ENCODE data around the gene LRFN5. TPM values are rescaled to one million over a fixed set of nuclear protein-coding genes. Genes with fewer than 3 reads are reported as not detected.

Gene LRFN5
- total RNA-seq, 1 experiment from 2014 or later = 1.3 TPM

DNA sequence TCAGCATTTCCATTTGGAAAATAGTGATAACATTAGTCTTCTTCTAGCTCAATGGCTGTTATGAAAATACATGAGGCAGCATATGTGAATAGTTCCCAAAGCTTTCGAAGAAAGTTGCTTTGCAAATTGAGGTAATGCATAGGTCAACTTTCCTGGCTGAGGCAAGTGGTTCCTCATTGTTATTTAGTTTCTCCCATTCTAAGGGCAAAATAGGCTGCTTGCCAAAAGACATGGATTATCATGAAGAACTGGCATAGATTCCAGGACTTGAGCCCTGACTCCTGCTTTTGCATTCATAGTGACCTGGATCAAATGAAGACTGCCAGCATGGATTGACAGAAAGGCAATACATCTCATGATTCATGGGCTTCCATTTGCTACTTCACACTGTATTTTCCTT lies 35.7 kb downstream of the LRFN5 start:
- H3K18ac ChIP-seq (ENCODE audit: insufficient read length, low read depth, low read length) = no peak overlapping the region
- H3K4me1 ChIP-seq (ENCODE audit: insufficient read depth, low read length) = peaks cover 4% of the 10 kb centered on the region
- WGBS (ENCODE audit: extremely low coverage, insufficient read length, low lambda C conversion rate) = no CpG with 5 or more reads among the region's 1 CpG
- no peak overlapping the region for H3K56ac ChIP-seq (ENCODE audit: insufficient read length, low read depth, low read length)
- H4K91ac ChIP-seq (ENCODE audit: insufficient read length, low read depth, low read length) = no peak overlapping the region
- no peak overlapping the region for H3K23ac ChIP-seq (ENCODE audit: insufficient read length, low read depth, low read length)
- no peak overlapping the region for H3K4me3 Mint-ChIP-seq
- H2BK20ac ChIP-seq (ENCODE audit: low read depth, low read length, poor library complexity, severe bottlenecking) = no peak overlapping the region
- no peaks in the 10 kb centered on the region for H3K9me3 ChIP-seq (ENCODE audit: control insufficient read depth, low read depth, low read length)
- no peak overlapping the region for H3K4me2 ChIP-seq (ENCODE audit: insufficient read depth, insufficient read length, low read length)
- H2BK12ac ChIP-seq (ENCODE audit: insufficient read length, low read depth, low read length) = no peak overlapping the region
- no peak for DNase-seq
- no peaks in the 10 kb centered on the region for H3K79me1 ChIP-seq (ENCODE audit: insufficient read depth, low read depth, low read length, poor library complexity, severe bottlenecking)
- peak overlapping the region in 1 of 3 experiments; percentile 63; a peak in 1 of 7 replicates for H3K27ac Mint-ChIP-seq
- H3K4me1 Mint-ChIP-seq = peaks cover 10 to 11% of the 10 kb centered on the region in 2 experiments
- no peaks in the 10 kb centered on the region for H3K27me3 Mint-ChIP-seq (ENCODE audit: low read depth)
- no peak overlapping the region for H3K14ac ChIP-seq (ENCODE audit: insufficient read depth, low read length)
- no peaks in the 10 kb centered on the region for H3K79me2 ChIP-seq (ENCODE audit: insufficient read depth, low read length)
- no peaks in the 10 kb centered on the region for H3K36me3 Mint-ChIP-seq (ENCODE audit: insufficient read depth in 1 of 3, low read depth in 3 of 3)
- no peak overlapping the region for H2BK15ac ChIP-seq (ENCODE audit: low read depth, low read length)
- H2AK5ac ChIP-seq (ENCODE audit: insufficient read length, low read length) = no peak overlapping the region
- H3T11ph ChIP-seq (ENCODE audit: low read length) = no peak overlapping the region
- H3K4ac ChIP-seq (ENCODE audit: low read depth, low read length) = no peak overlapping the region
- no peak overlapping the region for H2BK5ac ChIP-seq (ENCODE audit: insufficient read length, low read length)
- TF ChIP-seq CTCF (conservative IDR thresholded peaks at IDR 0.05) = no peak
- no peaks in the 10 kb centered on the region for H3K27me3 ChIP-seq (ENCODE audit: insufficient read depth, low read length)
- no peaks in the 10 kb centered on the region for H3K23me2 ChIP-seq (ENCODE audit: insufficient read length, low read depth, low read length, poor library complexity, severe bottlenecking)
- H3K9me3 Mint-ChIP-seq = no peaks in the 10 kb centered on the region
- H4K5ac ChIP-seq (ENCODE audit: insufficient read length, low read depth, low read length) = no peak overlapping the region
- no peak overlapping the region for H4K8ac ChIP-seq (replicated peaks; ENCODE audit: insufficient read length, low read depth, low read length)
- H4K20me1 ChIP-seq (ENCODE audit: control insufficient read depth, insufficient read depth, insufficient read length) = no peaks in the 10 kb centered on the region
- no peak overlapping the region for H2BK120ac ChIP-seq (ENCODE audit: low read depth, low read length, poor library complexity, severe bottlenecking)
- H2AFZ ChIP-seq (ENCODE audit: low read length) = no peak overlapping the region
- H3K9ac ChIP-seq (ENCODE audit: extremely low read depth, insufficient read length, low read length) = no peak overlapping the region
- no peak overlapping the region for H3K27ac ChIP-seq (ENCODE audit: insufficient read length, low read depth, low read length)
